Osteoblast (primary cell): Measurements from ENCODE around the gene LYZL6. TPM values are rescaled to one million over a fixed set of nuclear protein-coding genes. Genes with fewer than 3 reads are reported as not detected.
A peak's percentile ranks its signal among the peaks of the same experiment; 100 is the strongest.
"Not testable (repeated sequence)": the region's sequence is repeated elsewhere in the genome, so short reads cannot be mapped to it uniquely, and the experiment has no call there.

ENCODE experiments used
- DNase-seq: peaks from one replicate; pipeline ENCODE4 v3.0.0; 2011; ENCODE audit warnings: low spot score, mixed read lengths; ENCODE audit not compliant: insufficient read length; ENCODE audit errors: missing footprints
- H2AFZ ChIP-seq: 2 replicates; pipeline ENCODE4 v1.6.0; 2011; ENCODE audit warnings: mild to moderate bottlenecking, low read length
- H3K27ac ChIP-seq: 2 replicates; pipeline ENCODE4 v1.5.1; 2011; ENCODE audit warnings: mild to moderate bottlenecking, low read depth, low read length, moderate library complexity
- H3K27me3 ChIP-seq: 2 replicates; pipeline ENCODE4 v1.6.0; 2012; ENCODE audit warnings: mild to moderate bottlenecking, control low read depth, inconsistent platforms, low read length, moderate library complexity; ENCODE audit not compliant: insufficient read depth
- H3K36me3 ChIP-seq: 2 replicates; pipeline ENCODE4 v1.5.1; 2011; ENCODE audit warnings: mild to moderate bottlenecking, low read length, control low read depth, moderate library complexity; ENCODE audit not compliant: insufficient read depth
- H3K4me1 ChIP-seq: 2 replicates; pipeline ENCODE4 v1.5.1; 2011; ENCODE audit warnings: mild to moderate bottlenecking, low read length, control low read depth, moderate library complexity; ENCODE audit not compliant: insufficient read depth
- H3K4me2 ChIP-seq: 2 replicates; pipeline ENCODE4 v1.6.0; 2011; ENCODE audit warnings: mild to moderate bottlenecking, low read length; ENCODE audit not compliant: insufficient read depth
- H3K4me3 ChIP-seq: fragments of 200-600 bp; sonication (generic); 3 replicates; pipeline ENCODE4 v1.5.1; 2012; ENCODE audit warnings: mild to moderate bottlenecking, low read length, inconsistent platforms; ENCODE audit not compliant: insufficient read depth
- H3K79me2 ChIP-seq: 2 replicates; pipeline ENCODE4 v1.6.0; 2012; ENCODE audit warnings: mild to moderate bottlenecking, low read length, control low read depth, inconsistent platforms; ENCODE audit not compliant: insufficient read depth
- H3K9me3 ChIP-seq: 2 replicates; pipeline ENCODE4 v1.5.1; 2011; ENCODE audit warnings: low read depth, low read length, control low read depth
- H4K20me1 ChIP-seq: 2 replicates; pipeline ENCODE4 v1.6.0; 2012; ENCODE audit warnings: mild to moderate bottlenecking, low read length, control low read depth; ENCODE audit not compliant: insufficient read depth
- total RNA-seq: library from RNA; depleted of rRNA; stranded (reverse); fragments of >200 nt; gene quantifications from 2 replicates; pipeline ENCODE4 v1.2.3, GENCODE V29; 2012
- TF ChIP-seq, protein P1 (sequence below): IDR thresholded peaks from 2 replicates; pipeline ENCODE4 v1.5.1; 2011; ENCODE audit warnings: mild to moderate bottlenecking, low read depth, low read length, moderate library complexity; ENCODE audit errors: extremely low read depth

The LYZL6 gene
- total RNA-seq, 1 donor = not detected

DNA sequence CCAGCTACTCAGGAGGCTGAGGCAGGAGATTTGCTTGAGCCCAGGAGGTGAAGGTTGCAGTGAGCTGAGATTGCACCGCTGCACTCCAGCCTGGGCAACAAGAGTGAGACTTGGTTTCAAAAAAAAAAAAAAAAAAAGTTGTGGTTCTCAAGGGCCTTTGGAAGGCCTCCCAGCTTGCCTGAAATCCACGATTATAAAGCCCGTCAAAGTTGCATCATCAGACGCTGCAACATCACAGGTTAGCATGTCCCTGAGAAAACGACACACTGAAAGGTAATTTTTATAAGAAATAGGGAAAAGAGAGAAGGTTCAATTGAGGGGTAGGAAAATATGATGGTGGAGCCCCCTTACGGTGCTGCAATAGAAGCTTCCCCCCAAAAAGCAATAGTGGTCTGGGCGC is 4.6 kb upstream of the LYZL6 start:
- H3K4me1 ChIP-seq = peaks cover 2% of the 10 kb centered on the region
- H3K4me2 ChIP-seq = no peak overlapping the region
- H3K27me3 ChIP-seq = peaks cover 9% of the 10 kb centered on the region
- H3K4me3 ChIP-seq = no peak overlapping the region
- no peaks in the 10 kb centered on the region for H3K9me3 ChIP-seq
- no peaks in the 10 kb centered on the region for H3K79me2 ChIP-seq
- H2AFZ ChIP-seq = no peak overlapping the region
- no peak overlapping the region for H3K27ac ChIP-seq
- H3K36me3 ChIP-seq = no peaks in the 10 kb centered on the region
- no peak for DNase-seq
- H4K20me1 ChIP-seq = no peaks in the 10 kb centered on the region
- TF ChIP-seq, protein P1, sequence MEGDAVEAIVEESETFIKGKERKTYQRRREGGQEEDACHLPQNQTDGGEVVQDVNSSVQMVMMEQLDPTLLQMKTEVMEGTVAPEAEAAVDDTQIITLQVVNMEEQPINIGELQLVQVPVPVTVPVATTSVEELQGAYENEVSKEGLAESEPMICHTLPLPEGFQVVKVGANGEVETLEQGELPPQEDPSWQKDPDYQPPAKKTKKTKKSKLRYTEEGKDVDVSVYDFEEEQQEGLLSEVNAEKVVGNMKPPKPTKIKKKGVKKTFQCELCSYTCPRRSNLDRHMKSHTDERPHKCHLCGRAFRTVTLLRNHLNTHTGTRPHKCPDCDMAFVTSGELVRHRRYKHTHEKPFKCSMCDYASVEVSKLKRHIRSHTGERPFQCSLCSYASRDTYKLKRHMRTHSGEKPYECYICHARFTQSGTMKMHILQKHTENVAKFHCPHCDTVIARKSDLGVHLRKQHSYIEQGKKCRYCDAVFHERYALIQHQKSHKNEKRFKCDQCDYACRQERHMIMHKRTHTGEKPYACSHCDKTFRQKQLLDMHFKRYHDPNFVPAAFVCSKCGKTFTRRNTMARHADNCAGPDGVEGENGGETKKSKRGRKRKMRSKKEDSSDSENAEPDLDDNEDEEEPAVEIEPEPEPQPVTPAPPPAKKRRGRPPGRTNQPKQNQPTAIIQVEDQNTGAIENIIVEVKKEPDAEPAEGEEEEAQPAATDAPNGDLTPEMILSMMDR = no peak

DNA sequence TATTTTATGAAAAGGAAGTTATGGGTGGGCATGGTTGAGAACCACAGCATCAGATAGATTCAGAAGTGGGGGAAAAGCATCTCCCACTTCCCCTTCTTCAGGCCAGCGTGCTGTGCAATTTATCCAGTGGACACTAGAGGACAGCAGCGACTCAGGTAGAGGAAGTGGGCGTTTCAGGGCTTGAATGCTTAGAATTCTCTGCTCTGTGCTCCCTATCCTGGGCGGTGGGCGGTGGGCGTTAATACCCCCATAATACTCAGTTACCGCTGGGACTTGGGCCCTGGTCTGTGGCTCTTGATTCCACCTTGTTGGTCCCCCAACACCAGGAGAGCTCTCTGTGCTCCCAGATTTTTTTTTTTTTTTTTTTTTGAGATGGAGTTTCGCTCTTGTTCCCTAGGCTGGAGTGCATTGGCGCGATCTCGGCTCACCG is 3.7 kb upstream of the LYZL6 start:
- Histone ChIP-seq H3K4me1 (peaks cover 2% of the 10 kb centered on the region), H3K27ac (no peak overlapping the region), H4K20me1 (no peaks in the 10 kb centered on the region), H3K4me2 (peak overlapping the region; percentile 82), H3K4me3 (peak overlapping the region; percentile 61), H2AFZ (peak overlapping the region; percentile 92), H3K27me3 (peaks cover 8% of the 10 kb centered on the region), H3K36me3 (no peaks in the 10 kb centered on the region), H3K9me3 (no peaks in the 10 kb centered on the region), H3K79me2 (no peaks in the 10 kb centered on the region)
- no peak for DNase-seq
- TF ChIP-seq, protein P1 = peak; percentile 84

DNA sequence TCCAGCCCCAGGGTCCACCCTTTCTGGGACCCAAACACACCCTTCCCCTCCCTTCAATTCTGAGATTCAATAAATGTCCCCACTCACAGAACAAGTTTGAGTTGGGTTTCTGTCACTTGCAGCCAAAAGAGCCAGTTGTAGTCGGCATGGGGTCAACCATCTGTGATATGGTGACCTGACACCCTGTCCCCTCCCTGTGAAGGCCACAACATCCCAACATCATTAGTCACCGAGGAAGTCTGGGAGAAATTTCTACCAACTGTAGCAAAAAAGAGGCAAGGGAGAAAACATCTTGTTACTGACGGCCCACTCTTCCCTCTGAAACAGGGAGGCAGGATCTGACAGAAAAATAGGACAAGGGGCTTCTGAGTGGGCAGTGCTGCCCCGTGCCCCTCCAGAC is 638 bp upstream of the LYZL6 start:
- TF ChIP-seq, protein P1 = no peak
- no peak overlapping the region for H3K27ac ChIP-seq
- no peaks in the 10 kb centered on the region for H3K79me2 ChIP-seq
- peaks cover 11% of the 10 kb centered on the region for H3K27me3 ChIP-seq
- DNase-seq = no peak
- H3K4me2 ChIP-seq = no peak overlapping the region
- H3K4me1 ChIP-seq = peaks cover 2% of the 10 kb centered on the region
- no peaks in the 10 kb centered on the region for H3K9me3 ChIP-seq
- no peak overlapping the region for H3K4me3 ChIP-seq
- peak overlapping the region; percentile 20 for H2AFZ ChIP-seq
- no peaks in the 10 kb centered on the region for H4K20me1 ChIP-seq
- no peaks in the 10 kb centered on the region for H3K36me3 ChIP-seq

DNA sequence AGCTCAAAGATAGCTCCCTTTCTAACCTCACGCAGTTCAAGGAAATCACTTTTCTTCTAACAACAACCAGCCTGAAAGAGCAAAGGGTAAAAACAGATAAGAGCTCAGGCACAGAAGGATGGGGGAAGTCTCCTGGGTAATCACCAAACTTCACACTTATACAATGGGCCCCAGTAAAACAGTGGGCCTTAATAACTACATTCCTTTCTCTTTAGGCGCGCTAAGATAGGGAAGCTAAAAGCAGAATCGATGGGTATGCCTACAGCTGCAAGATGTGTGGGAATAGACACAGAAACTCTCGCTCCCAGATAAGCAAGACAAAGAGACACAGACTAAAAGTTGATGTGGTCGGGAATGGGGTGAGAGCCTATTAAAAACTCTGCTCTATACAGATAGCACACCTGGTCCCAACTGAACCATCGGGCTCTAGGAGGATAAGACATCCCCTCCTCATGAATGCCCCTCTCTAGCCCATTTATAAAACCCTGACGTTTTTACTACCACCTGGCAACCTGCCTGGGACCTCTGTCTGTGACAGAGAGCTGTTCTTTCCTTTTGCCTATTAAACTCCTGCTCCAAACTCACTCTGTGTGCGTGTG is 826 bp downstream of the LYZL6 start:
- H3K9me3 ChIP-seq = no peaks in the 10 kb centered on the region
- no peaks in the 10 kb centered on the region for H3K79me2 ChIP-seq
- DNase-seq = no peak
- H3K27me3 ChIP-seq = peaks cover 11% of the 10 kb centered on the region
- H3K36me3 ChIP-seq = no peaks in the 10 kb centered on the region
- H3K4me1 ChIP-seq = peaks cover 2% of the 10 kb centered on the region
- H3K4me2 ChIP-seq = no peak overlapping the region
- no peak overlapping the region for H3K27ac ChIP-seq
- H2AFZ ChIP-seq = no peak overlapping the region
- H3K4me3 ChIP-seq = no peak overlapping the region
- H4K20me1 ChIP-seq = no peaks in the 10 kb centered on the region
- TF ChIP-seq, protein P1 = no peak

DNA sequence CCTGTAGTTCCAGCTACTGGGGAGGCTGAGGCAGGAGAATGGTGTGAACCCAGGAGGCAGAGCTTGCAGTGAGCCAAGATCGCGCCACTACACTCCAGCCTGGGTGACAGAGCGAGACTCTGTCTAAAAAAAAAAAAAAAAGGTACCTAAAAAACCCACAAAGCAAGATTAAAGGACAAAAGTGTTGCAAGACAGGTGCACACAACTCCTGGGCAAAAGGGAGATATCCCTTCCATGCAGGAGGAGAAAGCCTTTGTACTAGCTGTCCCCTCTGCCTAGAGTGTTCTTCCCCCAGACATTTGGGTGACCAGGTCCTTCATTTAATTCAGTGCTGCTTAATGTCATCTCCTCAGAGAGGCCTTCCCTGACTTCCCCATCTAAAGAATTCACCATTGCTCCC is 5.0 kb downstream of the LYZL6 start:
- not testable (repeated sequence) for H3K36me3 ChIP-seq, H3K4me3 ChIP-seq

More for the DNA sequence above, 5.0 kb downstream of the LYZL6 start:
- H3K4me1 ChIP-seq, H3K9me3 ChIP-seq, H3K4me2 ChIP-seq, H3K79me2 ChIP-seq, H4K20me1 ChIP-seq, H3K27ac ChIP-seq, H3K27me3 ChIP-seq, H2AFZ ChIP-seq: not testable (repeated sequence)
- DNase-seq = peak; percentile 31
